ENCODE results near the gene NPIPA3.
A peak's percentile ranks its signal among the peaks of the same experiment; 100 is the strongest.
"Not testable (repeated sequence)": the region's sequence is repeated elsewhere in the genome, so short reads cannot be mapped to it uniquely, and the experiment has no call there.

The NPIPA3 gene

GRCh38 chr16:14703156-14704011, at the start of gene NPIPA3:
NPIPA3 (plus strand) TSS chr16:14703411; CDS start chr16:14708944, 5,533 bp downstream.
- DNase-seq = not testable (repeated sequence)

GRCh38 chr16:14658063-14658462, 45.1 kb upstream of the NPIPA3 start:
- DNase-seq = peak; percentile 92

GRCh38 chr16:14667347-14668266, 35.6 kb upstream of the NPIPA3 start:
- no peak for DNase-seq

GRCh38 chr16:14668556-14669223, 34.5 kb upstream of the NPIPA3 start:
- DNase-seq = no peak

- peak; percentile 12 for DNase-seq
Observed at GRCh38 chr16:14669776-14670175, 33.4 kb upstream of the NPIPA3 start.

GRCh38 chr16:14672403-14672971, 30.7 kb upstream of the NPIPA3 start:
- no peak for DNase-seq

- DNase-seq = no peak
Observed at GRCh38 chr16:14676633-14677032, 26.6 kb upstream of the NPIPA3 start.

GRCh38 chr16:14677627-14678026, 25.6 kb upstream of the NPIPA3 start:
- no peak for DNase-seq

DNA sequence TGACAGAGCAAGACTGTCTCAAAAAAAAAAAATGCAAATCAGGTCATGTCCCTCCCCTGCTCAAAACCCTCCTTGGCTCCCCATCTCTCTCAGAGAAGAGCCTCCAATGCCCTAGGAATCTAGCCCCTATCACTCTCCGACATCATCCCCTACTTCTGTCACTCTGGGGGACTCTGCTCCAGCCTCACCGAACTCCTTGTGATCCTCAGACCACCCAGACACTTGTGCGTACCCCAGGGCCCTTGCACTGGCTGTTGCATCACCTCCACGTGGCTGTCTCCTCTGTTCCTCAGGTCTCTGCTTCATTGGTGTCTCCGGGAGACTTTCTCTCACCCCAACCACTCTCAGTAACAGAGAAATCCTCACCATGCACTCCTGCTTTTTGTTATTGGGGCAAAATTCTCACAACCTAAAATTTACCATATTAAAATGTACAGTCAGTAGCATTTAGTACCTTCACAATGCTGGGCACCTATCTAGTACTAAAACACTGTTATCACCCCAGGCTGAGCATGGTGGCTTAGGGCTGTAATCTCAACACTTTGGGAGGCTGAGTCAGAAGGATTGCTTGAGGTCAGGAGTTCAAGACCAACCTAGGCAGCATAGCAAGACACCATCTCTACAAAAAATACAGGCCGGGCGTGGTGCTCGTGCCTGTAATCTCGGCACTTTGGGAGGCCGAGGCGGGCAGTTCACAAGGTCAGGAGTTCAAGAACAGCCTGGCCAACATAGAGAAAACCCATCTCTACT, 24.3 kb upstream of the NPIPA3 start:
- DNase-seq = no peak

DNA sequence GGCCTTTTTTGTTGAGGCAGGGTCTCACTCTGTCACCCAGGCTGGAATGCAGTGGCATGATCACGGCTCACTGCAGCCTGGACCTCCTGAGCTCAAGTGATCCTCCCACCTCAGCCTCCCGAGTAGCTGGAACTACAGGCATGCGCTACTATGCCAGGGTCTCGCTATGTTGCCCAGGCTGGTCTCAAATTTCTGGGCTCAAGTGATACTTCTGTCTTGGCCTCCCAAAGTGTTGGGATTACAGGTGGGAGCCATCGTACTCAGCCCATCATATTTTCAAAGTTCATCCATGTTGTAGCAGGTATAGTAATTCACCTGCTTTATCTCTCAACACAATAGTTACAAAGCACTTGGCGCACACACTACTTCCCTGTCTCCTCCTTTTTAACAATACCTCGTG, 22.8 kb upstream of the NPIPA3 start:
- DNase-seq = not testable (repeated sequence)

DNA sequence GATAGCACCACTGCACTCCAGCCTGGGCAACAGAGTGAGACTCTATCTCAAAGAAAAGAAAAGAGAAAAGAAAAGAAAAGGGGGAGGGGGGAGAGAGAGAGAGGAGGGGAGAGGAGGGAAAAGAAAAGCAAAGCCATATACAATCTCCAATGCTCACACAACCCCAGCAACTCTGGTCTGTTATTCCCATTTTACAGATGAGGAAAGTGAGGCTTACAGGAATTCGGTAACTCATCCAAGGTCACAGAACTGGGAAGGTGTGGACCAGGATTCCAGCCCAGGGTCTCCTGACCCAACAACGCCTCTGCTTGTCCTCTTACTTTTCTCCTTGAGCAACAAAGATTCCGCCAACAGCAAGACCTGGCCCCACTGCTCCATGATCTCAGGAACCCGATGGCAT, 22.1 kb upstream of the NPIPA3 start:
- no peak for DNase-seq

GRCh38 chr16:14682121-14682520, 21.1 kb upstream of the NPIPA3 start:
- no peak for DNase-seq

DNA sequence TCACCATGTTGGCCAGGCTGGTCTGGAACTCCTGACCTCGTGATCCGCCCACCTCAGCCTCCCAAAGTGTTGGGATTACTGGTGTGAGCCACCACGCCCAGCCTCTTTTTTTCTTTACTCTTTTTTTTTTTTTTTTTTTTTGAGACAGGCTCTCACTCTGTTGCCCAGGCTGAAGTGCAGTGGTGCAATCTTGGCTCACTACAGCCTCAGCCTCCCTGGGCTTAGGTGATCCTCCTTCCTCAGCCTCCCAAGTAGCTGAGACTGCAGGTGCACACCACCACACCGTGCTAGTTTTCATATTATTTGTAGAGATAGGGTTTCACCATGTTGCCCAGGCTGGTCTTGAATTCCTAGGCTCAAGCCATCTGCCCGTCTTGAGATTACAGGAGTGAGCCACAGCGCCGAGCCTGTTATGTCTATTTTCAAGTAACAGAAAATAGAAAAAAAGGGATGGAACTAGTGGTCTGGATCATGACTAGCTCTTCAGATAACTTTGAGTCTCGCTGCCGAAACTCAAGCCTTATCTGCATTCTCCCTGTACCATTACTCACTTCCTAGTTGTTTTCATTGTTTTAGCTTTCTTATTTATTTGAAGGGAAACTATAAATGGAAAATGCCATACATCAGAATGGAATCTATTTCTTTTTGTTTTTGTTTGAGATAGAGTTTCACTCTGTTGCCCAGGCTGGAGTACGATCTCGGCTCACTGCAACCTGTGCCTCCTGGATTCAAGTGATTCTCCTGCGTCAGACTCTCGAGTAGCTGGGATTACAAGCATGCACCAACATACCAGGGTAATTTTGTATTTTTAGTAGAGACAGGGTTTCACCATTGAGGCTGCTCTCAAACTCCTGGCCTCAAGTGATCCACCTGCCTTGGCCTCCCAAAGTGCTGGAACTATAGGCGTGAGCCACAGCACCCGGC, 17.1 kb upstream of the NPIPA3 start:
- peak; percentile 53 for DNase-seq

GRCh38 chr16:14694129-14694528, 9.1 kb upstream of the NPIPA3 start, which contains the start of gene PLA2G10:
PLA2G10 (minus strand) TSS chr16:14694308; CDS start chr16:14694229, 79 bp downstream.
- not testable (repeated sequence) for DNase-seq

DNA sequence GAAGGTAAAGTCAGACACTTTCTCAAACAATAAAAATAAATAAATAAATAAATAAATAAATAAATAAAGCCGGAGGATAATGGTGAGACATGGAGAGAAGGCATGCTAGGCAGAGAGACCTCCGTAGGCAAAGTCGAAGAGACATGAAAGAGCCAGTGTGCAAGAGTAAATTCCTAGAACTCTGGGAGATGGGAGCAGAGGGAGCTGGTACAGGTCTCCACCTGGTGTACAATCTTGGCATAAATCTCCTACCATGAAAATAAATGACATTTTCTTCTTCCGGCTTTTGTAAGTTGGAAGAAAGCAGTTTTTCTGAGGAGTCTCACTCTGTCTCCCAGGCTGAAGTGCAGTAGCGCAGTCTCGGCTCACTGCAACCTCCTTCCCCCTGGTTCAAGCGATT, 1.4 kb upstream of the NPIPA3 start:
- not testable (repeated sequence) for DNase-seq

DNA sequence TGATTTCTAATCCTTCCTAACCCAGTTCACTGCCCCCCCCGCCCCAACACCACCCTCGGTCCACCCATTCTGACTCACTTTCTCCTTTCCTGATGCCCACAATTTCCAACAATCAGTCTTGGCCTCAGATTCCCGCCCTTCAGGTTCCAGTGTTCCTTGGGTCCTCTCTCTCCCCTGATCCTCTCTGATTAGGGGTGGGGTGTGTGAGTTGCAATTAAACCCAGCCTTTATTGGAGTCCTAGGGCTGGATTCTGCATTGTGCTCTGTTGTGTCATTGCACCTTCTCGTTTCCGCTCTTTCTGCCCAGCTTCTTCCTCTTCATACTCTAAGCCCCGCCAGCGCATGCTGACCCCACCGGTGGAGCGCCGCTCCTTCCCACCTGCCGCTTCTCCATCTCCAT, 539 bp upstream of the NPIPA3 start:
- not testable (repeated sequence) for DNase-seq

- DNase-seq = not testable (repeated sequence)
Observed at GRCh38 chr16:14733233-14733632, 30.0 kb downstream of the NPIPA3 start.

DNA sequence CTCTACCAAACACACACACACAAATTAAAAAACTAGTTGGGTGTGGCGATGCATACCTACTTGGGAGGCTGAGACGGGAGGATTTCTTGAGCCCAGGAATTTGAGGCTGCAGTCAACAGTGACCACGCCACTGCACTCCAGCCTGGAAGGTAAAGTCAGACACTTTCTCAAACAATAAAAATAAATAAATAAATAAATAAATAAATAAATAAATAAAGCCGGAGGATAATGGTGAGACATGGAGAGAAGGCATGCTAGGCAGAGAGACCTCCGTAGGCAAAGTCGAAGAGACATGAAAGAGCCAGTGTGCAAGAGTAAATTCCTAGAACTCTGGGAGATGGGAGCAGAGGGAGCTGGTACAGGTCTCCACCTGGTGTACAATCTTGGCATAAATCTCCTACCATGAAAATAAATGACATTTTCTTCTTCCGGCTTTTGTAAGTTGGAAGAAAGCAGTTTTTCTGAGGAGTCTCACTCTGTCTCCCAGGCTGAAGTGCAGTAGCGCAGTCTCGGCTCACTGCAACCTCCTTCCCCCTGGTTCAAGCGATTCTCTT, 37.7 kb downstream of the NPIPA3 start:
- not testable (repeated sequence) for DNase-seq

GRCh38 chr16:14741794-14742193, 38.6 kb downstream of the NPIPA3 start:
- not testable (repeated sequence) for DNase-seq

All from hematopoietic multipotent progenitor cell treated with erythropoietin and hydrocortisone succinate and interleukin-3 and kit ligand, for 6 days (in vitro differentiated cells).